Right atrium auricular region (tissue), 2 donors: ENCODE results near the gene CHSY1. TPM values are rescaled to one million over a fixed set of nuclear protein-coding genes. Genes with fewer than 3 reads are reported as not detected.

ENCODE experiments used
- DNase-seq: peaks from one replicate; pipeline ENCODE4 v3.0.0-alpha.2; 2019; ENCODE audit warnings: low spot score
- H3K27ac ChIP-seq, 2 donors: fragments of 200-600 bp; sonication (generic); 1 replicate in 1 of 2; 2 replicates in 1 of 2; pipeline ENCODE4 v1.5.1; 2016 to 2019
- H3K27me3 ChIP-seq, 2 donors: fragments of 200-600 bp; sonication (generic); one replicate each; pipeline versions ENCODE4 v1.5.1 to v1.6.0; 2017 to 2019
- H3K36me3 ChIP-seq: fragments of 200-600 bp; sonication (generic); one replicate; pipeline ENCODE4 v1.5.1; 2016
- H3K4me1 ChIP-seq, 2 donors: fragments of 200-600 bp; sonication (generic); one replicate each; pipeline versions ENCODE4 v1.5.1 to v1.6.0; 2017 to 2019
- H3K4me3 ChIP-seq, 2 donors: fragments of 200-600 bp; sonication (generic); 1 replicate in 1 of 2; 2 replicates in 1 of 2; pipeline ENCODE4 v1.5.1; 2017 to 2019; ENCODE audit warnings: mild to moderate bottlenecking in 1 of 2, moderate library complexity in 1 of 2
- H3K9me3 ChIP-seq, 2 donors: fragments of 200-600 bp; sonication (generic); one replicate each; pipeline ENCODE4 v1.5.1; 2019
- total RNA-seq, 2 donors: library from RNA; depleted of rRNA; stranded (reverse); fragments of >200 nt; gene quantifications; one replicate each; pipeline ENCODE4 v1.1.0, GENCODE V29; 2016
- TF ChIP-seq, protein P1 (sequence below), 2 donors: fragments of 200-600 bp; sonication (generic); IDR thresholded peaks; one replicate each; pipeline ENCODE4 v1.5.1; 2019; ENCODE audit warnings: antibody characterized with exemption in 2 of 2

CHSY1 gene
- total RNA-seq, 2 donors from 2014 or later = 23.1 to 26.1 TPM

GRCh38 chr15:101207867-101208288, 44.0 kb downstream of the CHSY1 start:
- Histone ChIP-seq H3K4me1 (peaks cover 0 to 78% of the 10 kb centered on the region in 2 donors), H3K27me3 (no peaks in the 10 kb centered on the region), H3K9me3 (no peaks in the 10 kb centered on the region), H3K36me3 (no peaks in the 10 kb centered on the region), H3K27ac (peak overlapping the region; percentile 54 to 63), H3K4me3 (no peak overlapping the region)
- TF ChIP-seq, protein P1, sequence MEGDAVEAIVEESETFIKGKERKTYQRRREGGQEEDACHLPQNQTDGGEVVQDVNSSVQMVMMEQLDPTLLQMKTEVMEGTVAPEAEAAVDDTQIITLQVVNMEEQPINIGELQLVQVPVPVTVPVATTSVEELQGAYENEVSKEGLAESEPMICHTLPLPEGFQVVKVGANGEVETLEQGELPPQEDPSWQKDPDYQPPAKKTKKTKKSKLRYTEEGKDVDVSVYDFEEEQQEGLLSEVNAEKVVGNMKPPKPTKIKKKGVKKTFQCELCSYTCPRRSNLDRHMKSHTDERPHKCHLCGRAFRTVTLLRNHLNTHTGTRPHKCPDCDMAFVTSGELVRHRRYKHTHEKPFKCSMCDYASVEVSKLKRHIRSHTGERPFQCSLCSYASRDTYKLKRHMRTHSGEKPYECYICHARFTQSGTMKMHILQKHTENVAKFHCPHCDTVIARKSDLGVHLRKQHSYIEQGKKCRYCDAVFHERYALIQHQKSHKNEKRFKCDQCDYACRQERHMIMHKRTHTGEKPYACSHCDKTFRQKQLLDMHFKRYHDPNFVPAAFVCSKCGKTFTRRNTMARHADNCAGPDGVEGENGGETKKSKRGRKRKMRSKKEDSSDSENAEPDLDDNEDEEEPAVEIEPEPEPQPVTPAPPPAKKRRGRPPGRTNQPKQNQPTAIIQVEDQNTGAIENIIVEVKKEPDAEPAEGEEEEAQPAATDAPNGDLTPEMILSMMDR (IDR thresholded peaks at IDR 0.05) = no peak
- DNase-seq = peak; percentile 85

DNA sequence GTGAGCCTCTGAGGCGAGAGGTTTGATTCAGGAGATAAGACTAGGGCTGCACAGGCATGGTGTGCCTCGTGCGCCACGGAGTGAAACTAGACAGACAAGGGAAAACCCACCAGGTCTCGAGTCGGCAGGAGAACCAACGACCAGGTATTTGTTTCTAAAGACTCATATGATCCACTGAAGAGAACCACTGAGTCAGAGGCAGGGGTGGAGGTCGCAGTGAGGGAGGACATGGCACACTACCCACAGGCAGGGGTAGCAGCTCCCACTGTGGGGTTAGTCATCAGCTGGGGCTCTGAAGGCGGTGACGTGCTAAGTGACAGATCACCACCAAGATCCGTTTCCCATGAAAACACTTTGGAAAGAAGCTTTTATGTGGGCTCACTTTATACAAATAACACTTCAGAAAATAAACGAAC, 45.7 kb downstream of the CHSY1 start:
- Histone ChIP-seq H3K27ac (peak overlapping the region; percentile 47 to 63), H3K9me3 (no peaks in the 10 kb centered on the region), H3K4me3 (peak overlapping the region in 1 of 2 donors; percentile 18), H3K4me1 (peaks cover 0 to 91% of the 10 kb centered on the region in 2 donors), H3K27me3 (no peaks in the 10 kb centered on the region), H3K36me3 (no peaks in the 10 kb centered on the region)
- TF ChIP-seq, protein P1 (IDR thresholded peaks at IDR 0.05) = no peak
- DNase-seq = peak; percentile 70

GRCh38 chr15:101204739-101205535, 46.9 kb downstream of the CHSY1 start:
- no peaks in the 10 kb centered on the region for H3K9me3 ChIP-seq
- DNase-seq = no peak
- H3K4me1 ChIP-seq = peaks cover 0 to 91% of the 10 kb centered on the region in 2 donors
- TF ChIP-seq, protein P1 (IDR thresholded peaks at IDR 0.05) = no peak
- H3K4me3 ChIP-seq = no peak overlapping the region
- no peaks in the 10 kb centered on the region for H3K27me3 ChIP-seq
- H3K36me3 ChIP-seq = no peaks in the 10 kb centered on the region
- peak overlapping the region in 1 of 2 donors; percentile 31 for H3K27ac ChIP-seq

GRCh38 chr15:101203607-101204189, 48.1 kb downstream of the CHSY1 start:
- TF ChIP-seq, protein P1 (IDR thresholded peaks at IDR 0.05) = no peak
- Histone ChIP-seq H3K4me3 (no peak overlapping the region), H3K27ac (peak overlapping the region in 1 of 2 donors; percentile 35), H3K9me3 (no peaks in the 10 kb centered on the region), H3K27me3 (no peaks in the 10 kb centered on the region), H3K36me3 (no peaks in the 10 kb centered on the region), H3K4me1 (peaks cover 0 to 89% of the 10 kb centered on the region in 2 donors)
- no peak for DNase-seq

- DNase-seq = no peak
- no peaks in the 10 kb centered on the region for H3K36me3 ChIP-seq
- no peaks in the 10 kb centered on the region for H3K27me3 ChIP-seq
- peak overlapping the region in 1 of 2 donors; percentile 35 for H3K27ac ChIP-seq
- TF ChIP-seq, protein P1 (IDR thresholded peaks at IDR 0.05) = no peak
- no peaks in the 10 kb centered on the region for H3K9me3 ChIP-seq
- no peak overlapping the region for H3K4me3 ChIP-seq
- H3K4me1 ChIP-seq = peaks cover 0 to 89% of the 10 kb centered on the region in 2 donors
These were observed 48.7 kb downstream of the CHSY1 start for GRCh38 chr15:101203029-101203573.
